GM19193 (cell line): Measurements from ENCODE around the gene RGR.

Experiments
- POLR2A ChIP-seq: IDR thresholded peaks from 4 replicates; pipeline ENCODE4 v1.6.1; 2011; ENCODE audit not compliant: insufficient read depth, insufficient read length; ENCODE audit errors: extremely low read depth

The RGR gene

DNA sequence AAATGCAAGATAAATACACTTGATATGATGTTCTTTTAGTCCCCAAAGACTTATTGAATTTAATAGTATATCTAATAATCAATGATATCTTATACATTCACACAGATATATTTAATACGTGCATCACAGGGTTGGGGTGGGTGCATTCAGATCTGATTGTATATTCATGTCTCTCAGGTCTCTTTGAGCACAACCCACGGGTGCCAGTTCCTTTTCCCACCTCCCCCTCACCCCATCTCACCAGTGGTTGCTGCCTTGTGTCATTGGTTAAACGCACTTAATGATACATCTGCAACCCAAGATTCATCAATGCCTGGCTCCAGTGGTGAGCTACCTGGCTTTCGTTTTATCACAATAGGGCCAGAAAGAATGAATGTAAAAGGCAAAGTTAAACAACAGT, 9.8 kb upstream of the RGR start:
- no peak for TF ChIP-seq POLR2A

DNA sequence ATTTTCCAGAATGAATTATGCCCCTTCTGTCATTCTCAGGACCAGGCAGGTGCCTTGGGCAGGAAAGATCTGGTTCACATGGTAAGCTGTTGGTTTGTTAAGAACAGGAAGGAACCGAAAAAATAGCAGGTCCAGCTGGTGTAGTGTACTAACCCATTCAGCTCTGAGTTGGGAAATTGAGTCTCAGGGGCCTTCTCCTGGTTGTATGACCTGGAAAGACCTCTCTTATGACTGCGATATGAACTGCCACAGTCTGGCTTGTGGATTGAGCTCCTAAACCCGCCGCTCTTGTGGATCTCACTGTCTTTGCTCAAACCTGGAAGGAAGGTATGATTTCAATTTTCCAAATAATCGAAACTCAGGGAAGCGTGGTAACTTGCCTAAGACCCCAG, 8.1 kb upstream of the RGR start:
- TF ChIP-seq POLR2A, result no peak

DNA sequence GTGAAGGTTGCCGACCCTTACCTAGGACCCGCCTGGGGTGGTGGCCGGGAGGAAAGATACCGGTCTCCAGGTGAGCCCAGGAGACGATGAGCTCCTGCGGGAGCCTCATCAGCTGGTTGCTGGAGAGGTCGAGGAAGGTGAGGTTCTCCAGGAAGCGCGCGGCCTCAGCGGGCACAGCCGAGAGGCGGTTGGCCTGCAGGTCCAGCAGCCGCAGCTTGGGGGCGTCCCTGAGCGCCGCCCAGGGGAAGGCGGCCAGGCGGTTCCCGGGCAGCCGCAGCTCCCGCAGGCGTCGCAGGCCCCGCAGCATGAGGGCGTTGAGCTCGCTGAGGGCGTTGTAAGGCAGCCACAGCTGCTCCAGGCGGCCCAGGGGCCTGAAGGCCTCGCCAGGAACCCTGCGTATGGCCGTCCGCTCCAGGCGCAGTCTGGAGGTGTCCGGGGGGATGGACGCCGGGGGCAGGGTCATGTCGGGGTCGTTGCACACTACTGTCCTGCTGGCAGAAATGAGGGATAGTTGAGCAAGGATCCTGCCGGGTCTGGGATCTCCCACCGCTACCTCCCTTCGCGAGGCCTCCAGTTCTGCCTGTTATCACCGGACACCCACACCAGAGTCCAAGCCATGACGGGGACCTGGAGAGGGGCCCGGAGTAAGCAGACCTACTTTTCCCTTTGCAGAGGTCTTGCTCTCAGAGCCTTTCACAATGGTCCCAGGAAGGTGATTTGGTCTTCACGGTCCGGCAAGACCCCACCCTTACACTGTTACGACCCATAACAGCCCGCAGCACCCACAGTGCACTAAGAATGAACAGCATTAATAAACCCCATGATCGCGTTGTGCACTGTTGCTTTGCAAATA, 7.4 kb upstream of the RGR start:
- no peak for TF ChIP-seq POLR2A

DNA sequence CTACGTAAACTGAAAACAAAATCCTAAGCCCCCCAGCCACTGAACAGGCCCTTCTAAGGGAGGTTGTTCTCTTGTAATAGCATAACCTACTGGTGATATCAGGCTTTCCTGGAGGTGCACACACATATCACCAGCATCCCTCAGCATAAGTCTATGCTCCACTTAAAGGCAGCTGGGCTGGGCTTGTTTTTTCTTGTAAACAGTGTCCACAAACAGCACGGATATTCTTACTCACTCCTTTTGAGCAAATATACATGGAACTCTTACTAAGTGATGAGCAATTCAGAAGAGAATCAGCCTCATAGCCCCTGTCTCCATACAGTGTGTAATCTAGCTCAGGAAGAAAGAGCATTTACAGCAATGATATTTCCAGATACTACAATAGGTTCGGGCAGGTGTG, 5.9 kb upstream of the RGR start:
- TF ChIP-seq POLR2A, result no peak

DNA sequence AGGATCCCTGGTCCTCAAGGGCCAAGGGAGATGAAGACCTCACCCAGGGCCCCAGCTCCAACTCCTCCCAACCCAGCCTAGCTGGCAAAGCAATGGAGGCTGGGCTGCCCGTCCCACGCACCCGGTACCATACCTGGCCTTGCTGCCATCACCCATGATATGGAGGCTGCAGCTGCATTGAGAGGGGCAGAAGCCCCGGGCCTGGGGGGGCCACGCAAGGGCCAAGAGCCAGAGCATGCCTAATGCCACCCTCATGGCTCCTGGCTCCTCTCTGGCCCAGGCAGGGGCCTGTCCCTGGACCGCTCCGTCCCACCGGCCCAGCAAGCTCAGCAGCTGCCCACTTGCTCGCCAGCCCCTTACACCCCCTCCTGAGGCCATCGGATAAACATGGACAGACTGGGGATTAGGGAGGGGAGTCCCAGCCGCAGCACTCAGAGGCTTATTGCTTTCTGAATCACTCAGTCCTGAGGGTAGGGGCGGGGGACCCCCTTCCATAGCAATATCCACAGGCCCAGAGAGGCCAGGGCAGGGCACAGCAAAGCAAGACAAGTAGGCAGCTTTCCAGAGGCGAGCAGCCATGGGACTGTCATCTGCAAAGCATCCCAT, 3.6 kb upstream of the RGR start, which contains the start of gene LRIT1:
TSS of gene LRIT1 (minus strand) at position 362 of the 606 bp plus-strand sequence. CDS start at position 255, 107 bp downstream.
- TF ChIP-seq POLR2A, result no peak

DNA sequence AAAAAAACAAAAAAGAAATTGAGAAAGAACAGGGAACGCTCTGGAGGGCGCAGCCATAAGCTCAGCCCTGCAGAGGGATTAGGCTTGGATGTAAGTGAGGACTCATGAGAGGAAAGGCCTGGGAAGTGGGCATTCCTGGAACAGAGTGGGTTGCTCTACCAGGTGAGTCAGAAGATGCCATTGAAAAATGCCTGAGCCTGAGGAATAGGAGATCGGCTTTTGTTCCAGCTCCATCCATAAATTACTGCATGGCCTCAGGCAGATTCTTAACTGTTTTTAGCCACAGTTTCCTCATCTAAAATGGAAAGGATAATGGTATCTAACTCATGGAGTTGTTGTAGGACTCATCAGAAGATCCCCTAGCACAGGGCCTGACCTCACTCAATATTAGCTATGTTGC, 1.1 kb upstream of the RGR start:
- TF ChIP-seq POLR2A, result no peak

DNA sequence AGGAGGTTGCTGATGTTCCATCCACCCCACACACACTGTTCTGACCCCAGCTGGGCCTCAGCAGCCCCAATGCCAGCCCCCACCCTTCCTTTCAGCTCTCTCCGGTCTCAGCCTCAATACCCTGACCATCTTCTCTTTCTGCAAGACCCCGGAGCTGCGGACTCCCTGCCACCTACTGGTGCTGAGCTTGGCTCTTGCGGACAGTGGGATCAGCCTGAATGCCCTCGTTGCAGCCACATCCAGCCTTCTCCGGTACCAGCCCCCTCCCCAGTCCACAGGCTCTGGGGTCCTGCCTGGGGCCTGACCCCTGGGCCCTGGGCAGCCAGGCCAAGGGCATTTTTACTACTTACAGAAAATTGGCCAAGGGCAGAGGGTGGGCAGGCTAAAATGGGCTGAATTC, 2.6 kb downstream of the RGR start:
- TF ChIP-seq POLR2A, result no peak

DNA sequence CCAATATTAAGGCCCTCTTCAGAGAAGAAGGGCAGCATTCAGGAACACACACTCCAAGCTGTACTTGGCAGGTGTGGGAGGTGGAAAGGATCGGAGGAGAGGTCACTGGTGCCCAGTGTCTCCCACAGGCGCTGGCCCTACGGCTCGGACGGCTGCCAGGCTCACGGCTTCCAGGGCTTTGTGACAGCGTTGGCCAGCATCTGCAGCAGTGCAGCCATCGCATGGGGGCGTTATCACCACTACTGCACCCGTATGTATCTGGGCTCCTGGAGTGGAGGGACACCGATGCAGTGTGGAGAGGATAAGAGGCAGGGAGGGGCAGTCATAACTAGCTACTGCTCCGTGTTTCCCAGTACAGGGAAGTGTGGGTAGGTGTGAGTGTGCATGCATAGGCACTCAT, 3.9 kb downstream of the RGR start:
- no peak for TF ChIP-seq POLR2A

DNA sequence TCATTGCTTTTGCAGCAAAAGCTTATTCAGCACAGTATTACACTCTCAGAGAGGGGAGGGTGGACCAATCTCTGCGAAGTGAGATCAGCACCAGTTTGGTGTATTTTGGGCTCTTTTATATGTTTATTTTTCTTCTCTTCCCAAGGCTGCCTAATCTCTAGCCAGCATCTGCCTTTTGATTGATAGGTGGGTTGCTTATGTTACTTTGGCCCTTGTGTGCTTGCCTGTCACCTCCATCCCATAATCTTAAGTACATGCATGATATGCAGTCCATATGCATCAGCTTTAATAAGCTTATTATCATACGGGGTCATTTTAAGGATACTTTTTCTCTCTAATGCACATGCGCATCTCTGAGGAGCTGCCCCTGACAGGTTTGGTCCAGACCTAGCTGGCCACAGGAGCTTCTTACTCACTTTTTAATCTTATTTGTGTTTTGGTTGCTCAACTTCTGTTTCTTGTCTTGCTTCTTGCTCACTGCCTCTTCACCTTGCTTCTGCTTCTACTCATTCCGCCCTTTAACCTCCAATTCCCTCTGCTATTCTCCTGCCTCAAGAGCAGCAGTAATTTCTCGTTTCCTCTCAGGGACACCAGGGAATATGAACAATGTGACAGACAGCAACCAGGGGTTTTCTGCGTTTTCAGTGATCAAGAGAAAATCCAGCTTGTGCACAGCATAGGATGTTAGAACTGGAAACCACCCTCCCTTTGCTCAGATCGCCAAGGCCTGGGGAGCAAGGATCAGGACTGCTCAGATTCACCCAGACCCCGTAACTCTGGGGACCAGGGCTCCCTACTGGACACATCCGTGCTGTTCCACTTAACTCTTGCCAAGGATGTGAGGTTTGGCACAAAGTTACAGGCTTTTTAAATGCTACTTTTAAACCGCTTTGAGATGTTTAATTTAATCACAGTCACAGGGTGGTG, 10.0 kb downstream of the RGR start:
- TF ChIP-seq POLR2A, result no peak

DNA sequence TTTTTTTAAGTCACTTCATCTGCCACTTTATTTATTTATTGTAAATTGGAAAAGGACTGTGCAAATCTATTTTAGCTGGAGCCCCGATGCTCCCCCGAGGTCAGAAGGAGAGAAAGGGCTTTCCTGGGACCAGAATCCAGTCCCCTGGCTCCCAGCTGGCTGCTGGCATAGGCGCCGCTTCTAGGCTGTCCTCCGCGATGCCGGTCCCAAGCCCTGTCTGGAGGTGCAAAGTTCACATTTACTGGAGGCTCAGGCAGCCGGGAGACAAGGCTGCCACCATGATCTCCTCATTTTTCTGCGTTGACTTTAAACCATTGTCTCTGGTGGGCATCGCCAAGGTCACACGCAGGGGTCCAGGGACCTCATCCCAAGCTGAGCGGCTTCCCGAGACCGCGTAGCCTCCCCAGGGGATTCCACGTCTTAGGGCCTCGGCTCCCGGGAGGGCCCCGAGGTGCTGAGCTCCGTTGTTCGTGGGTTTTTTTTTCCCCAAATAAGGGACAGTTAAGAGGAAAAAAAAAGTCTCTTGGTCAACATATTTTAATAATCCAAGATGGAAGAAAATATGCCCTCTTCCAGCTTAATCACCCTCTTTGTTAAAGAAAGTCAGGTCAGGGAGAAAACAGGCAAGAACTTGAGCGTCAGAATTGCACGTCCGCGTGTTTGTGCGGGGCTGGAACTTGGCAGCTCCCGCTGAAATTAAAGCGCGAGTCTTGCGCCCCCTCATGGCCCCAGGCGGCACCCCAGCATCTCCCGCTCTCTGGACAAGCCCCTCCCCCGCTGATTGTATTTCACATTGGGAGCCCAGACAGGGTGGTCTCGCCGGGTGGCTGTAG, 11.9 kb downstream of the RGR start:
- TF ChIP-seq POLR2A, result no peak

DNA sequence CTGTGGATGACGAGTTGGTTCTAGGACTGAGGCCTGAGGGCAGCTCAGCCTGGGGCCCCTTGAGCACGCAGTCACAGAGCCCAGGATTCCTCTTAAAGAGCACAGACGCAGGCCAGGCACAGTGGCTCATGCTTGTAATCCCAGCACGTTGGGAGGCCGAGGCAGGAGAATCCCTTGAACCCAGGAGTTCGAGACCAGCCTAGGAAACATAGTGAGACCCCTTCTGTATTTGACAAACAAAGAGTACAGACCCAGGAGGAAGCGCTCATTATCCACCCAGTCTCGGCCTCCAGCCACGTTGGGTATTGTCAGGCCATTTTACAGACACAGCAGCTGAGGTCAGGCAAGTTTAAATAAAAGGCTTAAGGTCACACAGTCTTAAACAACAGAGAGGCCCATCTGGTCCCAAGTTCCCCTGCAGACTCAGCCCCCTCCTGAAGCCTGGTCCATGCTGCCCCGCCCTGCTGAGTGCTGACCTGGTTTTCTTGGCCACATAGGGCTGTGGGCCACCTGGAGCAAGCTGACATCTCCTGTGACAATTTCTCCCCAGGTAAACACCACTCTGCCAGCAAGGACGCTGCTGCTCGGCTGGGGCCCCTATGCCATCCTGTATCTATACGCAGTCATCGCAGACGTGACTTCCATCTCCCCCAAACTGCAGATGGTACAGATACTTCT, 12.6 kb downstream of the RGR start:
- TF ChIP-seq POLR2A, result no peak

DNA sequence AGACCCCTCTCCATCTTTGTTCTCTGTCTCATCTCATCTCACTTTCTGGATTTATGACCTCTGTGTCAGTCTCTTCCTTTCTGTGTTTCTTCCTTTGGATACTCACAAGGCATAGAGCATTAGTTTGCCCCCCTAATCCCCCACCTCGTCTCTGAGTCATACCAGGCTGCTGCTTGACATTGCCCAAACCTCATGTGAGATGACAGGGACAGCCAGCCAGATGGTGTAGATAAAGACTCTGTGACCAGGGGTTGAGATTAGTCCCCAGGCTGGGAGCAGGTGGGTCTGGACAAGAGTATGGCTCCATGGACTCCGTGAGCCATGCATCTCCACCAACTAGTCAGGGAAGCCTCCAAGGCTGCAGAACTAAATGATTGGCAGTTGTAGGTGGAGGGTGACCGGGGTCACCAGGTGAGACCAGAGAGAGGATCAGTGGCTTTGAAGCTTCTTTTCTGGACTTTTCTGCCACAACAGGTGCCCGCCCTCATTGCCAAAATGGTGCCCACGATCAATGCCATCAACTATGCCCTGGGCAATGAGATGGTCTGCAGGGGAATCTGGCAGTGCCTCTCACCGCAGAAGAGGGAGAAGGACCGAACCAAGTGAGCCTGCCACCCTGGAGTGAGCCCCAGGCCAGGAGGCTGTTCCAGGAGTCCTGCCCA, 13.3 kb downstream of the RGR start:
- no peak for TF ChIP-seq POLR2A

DNA sequence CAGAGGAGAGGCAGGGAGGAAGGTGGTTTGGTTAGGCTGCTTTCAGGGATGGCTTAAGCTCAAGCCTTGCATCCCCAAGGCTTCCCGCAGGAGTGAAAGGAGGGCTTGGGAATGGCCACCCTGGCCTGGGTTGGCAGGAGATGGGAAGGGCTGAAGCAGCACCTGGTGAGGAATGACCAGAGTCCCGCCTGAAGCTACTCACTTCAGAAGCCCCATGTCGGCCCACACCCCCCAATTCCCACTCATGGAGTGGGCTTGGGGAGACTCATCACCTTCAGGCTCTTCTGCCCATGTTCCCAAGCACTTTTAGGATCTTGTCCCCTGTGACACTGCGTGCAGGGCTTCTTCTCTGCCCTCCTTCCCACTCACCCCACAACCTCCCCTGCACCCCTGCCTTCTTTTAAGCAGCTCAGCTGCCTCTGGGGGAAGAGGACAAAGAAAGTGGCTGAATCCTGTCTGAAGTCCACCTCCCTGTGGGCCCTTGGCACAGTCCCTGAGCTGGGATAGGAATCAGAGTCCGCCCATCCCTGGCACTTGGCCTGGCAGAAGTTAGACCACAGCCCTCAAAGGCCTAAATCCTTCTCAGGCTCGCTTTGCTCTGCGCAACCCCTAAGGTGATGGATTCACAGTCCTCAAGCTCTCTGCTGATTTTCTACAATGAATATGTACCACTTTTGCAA, 16.5 kb downstream of the RGR start:
- TF ChIP-seq POLR2A, result no peak
